ENCODE results near the gene IFNAR1.
"Not testable (repeated sequence)": the region's sequence is repeated elsewhere in the genome, so short reads cannot be mapped to it uniquely, and the experiment has no call there.

IFNAR1 gene

GRCh38 chr21:33377221-33377920 lies 52.6 kb downstream of the IFNAR1 start:
- DNase-seq (ENCODE audit: low read depth): no peak

DNA sequence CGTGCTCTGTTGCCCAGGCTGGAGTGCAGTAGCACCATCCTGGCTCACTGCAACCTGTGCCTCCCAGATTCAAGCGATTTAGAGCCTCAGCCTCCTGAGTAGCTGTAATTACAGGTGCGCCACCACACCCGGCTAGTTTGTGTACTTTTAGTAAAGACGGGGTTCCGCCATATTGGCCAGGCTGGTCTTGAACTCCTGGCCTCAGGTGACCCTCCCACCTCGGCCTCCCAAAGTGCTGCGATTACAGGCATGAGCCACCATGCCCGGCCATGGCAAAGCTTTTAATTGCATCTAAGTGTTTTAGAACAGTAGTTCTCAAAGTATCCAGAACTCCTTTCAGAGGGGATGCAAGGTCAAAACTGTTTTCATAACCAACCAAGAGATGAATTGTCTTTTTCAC lies 53.3 kb downstream of the IFNAR1 start:
- no peak for DNase-seq (ENCODE audit: low read depth)

DNA sequence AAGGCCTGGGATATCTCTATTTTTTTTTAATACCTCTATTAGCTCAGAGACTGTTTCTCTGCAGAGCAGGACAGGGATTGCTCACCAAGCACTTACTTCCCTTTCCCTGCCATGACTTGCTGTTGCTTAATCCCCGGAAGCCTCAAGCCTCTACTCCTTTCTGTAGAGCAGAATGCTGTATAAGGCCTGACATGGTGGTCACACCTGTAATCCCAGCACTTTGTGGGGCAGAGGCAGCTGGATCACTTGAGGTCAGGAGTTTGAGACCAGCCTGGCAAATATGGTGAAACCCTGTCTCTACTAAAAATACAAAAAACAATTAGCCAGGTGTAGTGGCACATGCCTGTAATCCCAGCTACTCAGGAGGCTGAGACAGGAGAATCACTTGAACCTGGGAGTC lies 55.2 kb downstream of the IFNAR1 start:
- DNase-seq (ENCODE audit: low read depth): peak; percentile 63

- peak; percentile 91 for DNase-seq (ENCODE audit: low read depth)
Observed at GRCh38 chr21:33380483-33380998, 55.8 kb downstream of the IFNAR1 start.

DNA sequence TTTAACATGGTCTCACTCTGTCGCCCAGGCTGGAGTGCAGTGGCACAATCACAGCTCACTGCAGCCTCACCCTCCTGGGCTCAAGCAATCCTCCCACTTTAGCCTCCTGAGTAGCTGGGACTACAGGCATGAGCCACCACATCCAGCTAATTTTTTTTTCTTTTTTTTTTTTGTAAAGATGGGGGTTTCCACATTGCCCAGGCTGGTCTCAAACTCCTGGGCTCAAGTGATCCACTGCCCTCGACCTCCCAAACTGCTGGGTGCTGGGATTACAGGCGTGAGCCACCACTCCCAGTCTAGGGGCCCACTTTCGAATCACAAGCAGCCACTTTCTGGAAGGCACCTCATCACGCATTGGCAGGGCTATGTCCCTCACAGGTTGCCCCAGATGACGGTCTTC lies 56.6 kb downstream of the IFNAR1 start:
- DNase-seq (ENCODE audit: low read depth): not testable (repeated sequence)

DNA sequence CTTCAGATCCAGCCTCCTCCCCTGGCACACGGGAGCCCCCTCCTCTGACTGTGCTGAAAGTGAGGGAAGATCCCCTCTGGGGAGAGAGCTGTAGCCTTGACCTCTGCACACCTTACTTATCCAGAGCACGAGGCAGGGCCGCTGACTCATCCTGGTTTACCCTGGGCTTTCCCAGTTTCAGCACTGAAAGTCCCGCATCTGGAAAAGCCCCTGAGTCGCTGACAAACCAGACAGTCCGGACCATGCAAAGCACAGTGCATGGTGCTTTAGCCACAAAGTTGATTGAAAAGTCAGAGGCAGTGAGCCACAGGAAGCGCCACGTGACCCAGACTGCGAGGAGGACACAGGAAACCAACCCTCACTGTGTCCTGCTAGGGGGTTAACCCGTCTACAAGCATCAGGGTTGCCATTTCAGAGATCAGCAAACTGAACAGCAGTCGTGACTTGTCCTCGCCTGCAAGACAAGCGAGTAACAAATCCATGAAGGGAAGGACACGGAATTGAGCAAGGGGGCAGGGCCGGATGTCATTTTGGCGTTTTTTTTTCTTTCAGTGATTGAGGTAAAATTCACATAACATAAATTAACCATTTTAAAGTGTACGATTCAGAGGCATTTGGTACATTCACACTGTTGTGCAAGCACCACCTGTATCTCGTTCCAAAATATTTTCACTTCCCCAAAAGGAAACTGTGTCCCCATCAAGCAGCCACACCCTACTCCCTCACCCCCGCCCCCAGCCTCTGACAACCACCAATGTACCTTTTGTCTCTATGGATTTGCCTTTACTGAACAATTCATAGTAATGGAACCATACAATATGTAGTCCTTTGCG lies 58.5 kb downstream of the IFNAR1 start:
- DNase-seq (ENCODE audit: low read depth): peak; percentile 46

- no peak for DNase-seq (ENCODE audit: low read depth)
Observed at GRCh38 chr21:33384841-33385331, 60.1 kb downstream of the IFNAR1 start.

GRCh38 chr21:33386222-33386784 lies 61.5 kb downstream of the IFNAR1 start:
- no peak for DNase-seq (ENCODE audit: low read depth)

- no peak for DNase-seq (ENCODE audit: low read depth)
Observed at GRCh38 chr21:33387294-33387693, 62.5 kb downstream of the IFNAR1 start.

DNA sequence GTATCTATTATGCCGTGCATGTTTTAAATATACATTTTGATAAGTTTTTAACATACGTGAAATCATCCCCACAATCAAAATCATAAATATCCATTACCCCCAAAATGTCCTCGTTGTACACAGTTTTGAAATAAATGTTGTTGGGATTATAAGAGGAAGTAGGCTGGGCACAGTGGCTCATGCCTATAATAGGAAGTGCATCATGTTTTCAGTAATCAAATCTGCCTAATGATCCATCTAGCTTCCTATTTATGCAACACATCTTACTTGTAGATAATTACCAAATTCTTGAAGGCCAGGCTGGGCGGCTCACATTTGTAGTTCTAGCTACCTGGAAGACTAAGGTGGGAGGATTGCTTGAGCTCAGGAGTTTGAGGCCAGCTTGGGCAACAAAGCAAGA lies 63.4 kb downstream of the IFNAR1 start:
- no peak for DNase-seq (ENCODE audit: low read depth)

GRCh38 chr21:33390479-33390878 lies 65.7 kb downstream of the IFNAR1 start:
- DNase-seq (ENCODE audit: low read depth): no peak

DNA sequence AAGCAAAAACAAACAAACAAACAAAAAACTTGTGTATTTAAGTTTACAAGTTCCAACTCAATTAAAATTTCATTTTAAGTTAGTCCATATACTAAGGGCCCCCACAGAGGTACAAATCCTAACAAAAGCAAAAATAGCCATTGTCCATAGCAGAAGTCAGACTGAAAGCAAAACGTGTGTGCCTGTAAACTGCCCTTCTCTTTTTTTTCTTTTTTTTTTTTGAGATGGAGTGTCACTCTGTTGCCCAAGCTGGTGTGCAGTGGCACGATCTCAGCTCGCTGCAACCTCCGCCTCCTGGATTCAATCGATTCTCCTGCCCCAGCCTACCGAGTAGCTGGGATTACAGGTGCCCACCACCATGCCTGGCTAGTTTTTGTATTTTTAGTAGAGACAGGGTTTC lies 66.9 kb downstream of the IFNAR1 start:
- no peak for DNase-seq (ENCODE audit: low read depth)

GRCh38 chr21:33392284-33392985 lies 67.7 kb downstream of the IFNAR1 start:
- DNase-seq (ENCODE audit: low read depth): no peak

GRCh38 chr21:33393348-33393747 lies 68.6 kb downstream of the IFNAR1 start:
- no peak for DNase-seq (ENCODE audit: low read depth)

- peak; percentile 90 for DNase-seq (ENCODE audit: low read depth)
Observed at GRCh38 chr21:33394260-33394659, 69.5 kb downstream of the IFNAR1 start.

DNA sequence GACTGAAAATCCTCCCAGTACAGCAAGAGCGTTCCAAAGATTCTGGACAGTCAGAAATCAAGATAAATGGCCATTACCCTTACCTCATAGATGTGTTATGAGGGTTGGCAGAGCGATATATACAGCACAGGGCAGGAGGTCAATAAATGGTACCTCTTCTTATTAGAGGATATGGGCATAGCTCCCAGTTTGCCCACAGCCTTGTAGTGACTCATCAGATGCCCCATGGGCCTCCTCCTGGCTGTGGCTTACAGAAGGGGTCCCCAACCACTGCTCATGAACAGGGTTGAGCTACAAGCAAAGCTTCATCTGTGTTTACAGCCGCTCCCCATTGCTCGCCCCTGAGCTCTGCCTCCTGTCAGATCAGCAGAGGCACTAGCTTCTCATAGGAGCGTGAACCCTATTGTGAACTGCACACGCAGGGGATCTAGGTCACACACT lies 71.1 kb downstream of the IFNAR1 start:
- DNase-seq (ENCODE audit: low read depth): no peak

- DNase-seq (ENCODE audit: low read depth): no peak
Observed at GRCh38 chr21:33396436-33396835, 71.7 kb downstream of the IFNAR1 start.

GRCh38 chr21:33396951-33397350 lies 72.2 kb downstream of the IFNAR1 start:
- peak; percentile 75 for DNase-seq (ENCODE audit: low read depth)

DNA sequence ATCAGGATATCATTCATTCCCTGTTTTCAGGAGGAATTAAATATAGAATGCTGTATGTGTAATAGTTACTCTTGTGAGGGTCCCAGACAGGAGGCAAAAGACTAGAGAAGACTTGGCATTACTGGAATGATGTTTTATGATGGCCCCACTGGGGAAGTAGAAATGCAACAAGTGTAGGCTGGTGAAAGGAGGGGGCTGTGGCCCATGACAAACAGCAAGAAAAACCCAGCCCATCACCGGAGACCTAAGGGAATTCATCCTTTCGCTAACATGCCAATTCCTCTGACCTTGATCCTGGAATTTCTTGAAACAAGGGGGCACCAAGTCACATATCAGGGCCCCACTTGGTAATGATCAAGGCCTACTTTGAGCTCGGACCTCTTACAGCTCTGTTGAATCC lies 72.9 kb downstream of the IFNAR1 start:
- DNase-seq (ENCODE audit: low read depth): no peak

GRCh38 chr21:33398361-33398760 lies 73.6 kb downstream of the IFNAR1 start:
- DNase-seq (ENCODE audit: low read depth): no peak

- peak; percentile 93 for DNase-seq (ENCODE audit: low read depth)
Observed at GRCh38 chr21:33401630-33401992, 76.8 kb downstream of the IFNAR1 start.
